ENCODE measurements around the gene RASEF.

GRCh38 chr9:82993856-82994605 lies 68.9 kb downstream of the RASEF start:
- TF ChIP-seq CTCF (IDR thresholded peaks at IDR 0.05) (no peak), POLR2A (IDR thresholded peaks at IDR 0.05) (no peak)
